SK-N-SH treated with all-trans-retinoic acid at 6 μM for 48 hours (cell line): Measurements from ENCODE around the gene PRTFDC1.

ENCODE experiments used
- PATZ1 ChIP-seq: fragments of 250-450 bp; sonication (Bioruptor Pico); IDR thresholded peaks from 2 replicates; pipeline ENCODE4 v1.8.0; 2020; ENCODE audit warnings: mild to moderate bottlenecking, moderate library complexity, borderline replicate concordance
- PPARA ChIP-seq: fragments of 250-450 bp; sonication (Bioruptor Pico); IDR thresholded peaks from 2 replicates; pipeline ENCODE4 v1.5.0; 2020; ENCODE audit warnings: mild to moderate bottlenecking, borderline replicate concordance
- ZC3H10 ChIP-seq: fragments of 250-450 bp; sonication (Bioruptor Pico); IDR thresholded peaks from 2 replicates; pipeline ENCODE4 v1.5.1; 2021; ENCODE audit warnings: mild to moderate bottlenecking, moderate library complexity
- ZFP30 ChIP-seq: fragments of 450-650 bp; formaldehyde crosslinking; IDR thresholded peaks from 2 replicates; pipeline ENCODE4 v1.5.0; 2022; ENCODE audit warnings: mild to moderate bottlenecking, moderate library complexity

GRCh38 chr10:24857031-24857725, 95.2 kb downstream of the PRTFDC1 start:
- TF ChIP-seq ZFP30 (no peak), PPARA (no peak), ZC3H10 (CRISPR knock-in tag) (no peak), PATZ1 (CRISPR knock-in tag) (no peak)
